SK-N-DZ (cell line): ENCODE results near the gene ZNF273.
A peak's percentile ranks its signal among the peaks of the same experiment; 100 is the strongest.
"Not testable (repeated sequence)": the region's sequence is repeated elsewhere in the genome, so short reads cannot be mapped to it uniquely, and the experiment has no call there.

Experiments used
- DNase-seq: peaks from one replicate; pipeline ENCODE4 v3.0.0-alpha.2; 2015; ENCODE audit warnings: low spot score

ZNF273 gene

GRCh38 chr7:64944667-64945502, 41.8 kb downstream of the ZNF273 start:
- DNase-seq: not testable (repeated sequence)

GRCh38 chr7:64945503-64946175, 42.6 kb downstream of the ZNF273 start:
- DNase-seq: no peak

- DNase-seq: peak; percentile 75
Observed at GRCh38 chr7:64946772-64947171, 43.7 kb downstream of the ZNF273 start.

GRCh38 chr7:64947252-64948000, 44.4 kb downstream of the ZNF273 start:
- DNase-seq: peak; percentile 27

GRCh38 chr7:64948774-64949173, 45.7 kb downstream of the ZNF273 start:
- not testable (repeated sequence) for DNase-seq

GRCh38 chr7:64950673-64951072, 47.6 kb downstream of the ZNF273 start:
- not testable (repeated sequence) for DNase-seq

- peak; percentile 51 for DNase-seq
Observed at GRCh38 chr7:64951250-64951848, 48.3 kb downstream of the ZNF273 start.

GRCh38 chr7:64959072-64959747, 56.1 kb downstream of the ZNF273 start:
- no peak for DNase-seq

GRCh38 chr7:64965594-64965993, 62.5 kb downstream of the ZNF273 start:
- no peak for DNase-seq

GRCh38 chr7:64978497-64979203, 75.6 kb downstream of the ZNF273 start:
- DNase-seq: no peak
